Skeletal muscle tissue (tissue), 4 donors: ENCODE measurements around the gene MESD. TPM values are rescaled to one million over a fixed set of nuclear protein-coding genes. Genes with fewer than 3 reads are reported as not detected.

Source experiments
- H3K27ac ChIP-seq: one replicate; pipeline ENCODE4 v1.7.0; 2013; ENCODE audit warnings: mild to moderate bottlenecking, low read depth, low read length, inconsistent platforms
- H3K27me3 ChIP-seq, 3 donors: one replicate each; pipeline ENCODE4 v1.7.0; 2013; ENCODE audit warnings: low read length in 3 of 3; ENCODE audit not compliant: control insufficient read depth in 3 of 3, insufficient read depth in 3 of 3
- H3K36me3 ChIP-seq, 3 donors: one replicate each; pipeline ENCODE4 v1.7.0; 2013; ENCODE audit warnings: low read length in 3 of 3; ENCODE audit not compliant: control insufficient read depth in 3 of 3, insufficient read depth in 3 of 3
- H3K4me1 ChIP-seq, 3 donors: one replicate each; pipeline ENCODE4 v1.7.0; 2013; ENCODE audit warnings: low read length in 3 of 3, mild to moderate bottlenecking in 3 of 3; ENCODE audit not compliant: control insufficient read depth in 3 of 3, insufficient read depth in 3 of 3
- H3K4me3 ChIP-seq, 3 donors: one replicate each; pipeline ENCODE4 v1.7.0; 2013; ENCODE audit warnings: low read length in 3 of 3
- H3K9ac ChIP-seq, 3 donors: one replicate each; pipeline ENCODE4 v1.7.0; 2013; ENCODE audit warnings: low read length in 3 of 3, mild to moderate bottlenecking in 3 of 3, moderate library complexity in 2 of 3, low read depth in 1 of 3
- H3K9me3 ChIP-seq, 3 donors: one replicate each; pipeline ENCODE4 v1.7.0; 2013; ENCODE audit warnings: low read length in 3 of 3; ENCODE audit not compliant: control insufficient read depth in 3 of 3
- total RNA-seq: library from RNA; depleted of rRNA; stranded (reverse); fragments of >200 nt; gene quantifications from one replicate; pipeline ENCODE4 v1.2.3, GENCODE V29; 2014
- donor health status: Osteomylitis.

Gene MESD
- total RNA-seq, 1 donor from 2014 or later: 17.2 TPM

GRCh38 chr15:81002331-81003096 lies 12.9 kb upstream of the MESD start:
- peaks cover 0 to 2% (median 0%) of the 10 kb centered on the region in 3 donors for H3K36me3 ChIP-seq
- H3K4me1 ChIP-seq: peaks cover 8 to 13% (median 13%) of the 10 kb centered on the region in 3 donors
- H3K9ac ChIP-seq: peak overlapping the region in 1 of 3 donors; percentile 81

GRCh38 chr15:81002009-81002330 lies 12.4 kb upstream of the MESD start:
- H3K4me1 ChIP-seq: peaks cover 8 to 13% (median 13%) of the 10 kb centered on the region in 3 donors
- no peaks in the 10 kb centered on the region for H3K9me3 ChIP-seq
- peak overlapping the region; percentile 43 to 70 (median 58) for H3K4me3 ChIP-seq
- H3K9ac ChIP-seq: peak overlapping the region in 1 of 3 donors; percentile 81
- peaks cover 0 to 2% (median 0%) of the 10 kb centered on the region in 3 donors for H3K36me3 ChIP-seq
- peak overlapping the region; percentile 91 for H3K27ac ChIP-seq
- peaks cover 13 to 22% (median 20%) of the 10 kb centered on the region in 3 donors for H3K27me3 ChIP-seq

More at GRCh38 chr15:81002331-81003096, 12.9 kb upstream of the MESD start:
- H3K9me3 ChIP-seq: no peaks in the 10 kb centered on the region
- peak overlapping the region; percentile 43 to 70 (median 58) for H3K4me3 ChIP-seq
- H3K27ac ChIP-seq: peak overlapping the region; percentile 91
- peaks cover 13 to 22% (median 20%) of the 10 kb centered on the region in 3 donors for H3K27me3 ChIP-seq

GRCh38 chr15:81001152-81002008 lies 11.8 kb upstream of the MESD start:
- H3K4me1 ChIP-seq: peaks cover 8 to 13% (median 13%) of the 10 kb centered on the region in 3 donors
- peaks cover 13 to 22% (median 20%) of the 10 kb centered on the region in 3 donors for H3K27me3 ChIP-seq
- peaks cover 0 to 2% (median 0%) of the 10 kb centered on the region in 3 donors for H3K36me3 ChIP-seq
- peak overlapping the region; percentile 68 to 75 (median 70) for H3K4me3 ChIP-seq
- H3K9me3 ChIP-seq: no peaks in the 10 kb centered on the region
- peak overlapping the region; percentile 91 for H3K27ac ChIP-seq
- H3K9ac ChIP-seq: peak overlapping the region; percentile 71 to 81 (median 79)

GRCh38 chr15:81000624-81001151 lies 11.1 kb upstream of the MESD start, which contains the start of gene TLNRD1:
TLNRD1 (plus strand) TSS chr15:81000923; CDS start chr15:81002272, 1,349 bp downstream.
- H3K36me3 ChIP-seq: peaks cover 0 to 2% (median 0%) of the 10 kb centered on the region in 3 donors
- peak within 1 kb of the TSS; percentile 79 to 85 (median 81) for H3K9ac ChIP-seq
- H3K4me1 ChIP-seq: peaks cover 8 to 13% (median 13%) of the 10 kb centered on the region in 3 donors
- no peaks in the 10 kb centered on the region for H3K9me3 ChIP-seq
- peak within 1 kb of the TSS; percentile 68 to 75 (median 70) for H3K4me3 ChIP-seq
- peak within 1 kb of the TSS; percentile 91 for H3K27ac ChIP-seq
- peaks cover 13 to 22% (median 20%) of the 10 kb centered on the region in 3 donors for H3K27me3 ChIP-seq

DNA sequence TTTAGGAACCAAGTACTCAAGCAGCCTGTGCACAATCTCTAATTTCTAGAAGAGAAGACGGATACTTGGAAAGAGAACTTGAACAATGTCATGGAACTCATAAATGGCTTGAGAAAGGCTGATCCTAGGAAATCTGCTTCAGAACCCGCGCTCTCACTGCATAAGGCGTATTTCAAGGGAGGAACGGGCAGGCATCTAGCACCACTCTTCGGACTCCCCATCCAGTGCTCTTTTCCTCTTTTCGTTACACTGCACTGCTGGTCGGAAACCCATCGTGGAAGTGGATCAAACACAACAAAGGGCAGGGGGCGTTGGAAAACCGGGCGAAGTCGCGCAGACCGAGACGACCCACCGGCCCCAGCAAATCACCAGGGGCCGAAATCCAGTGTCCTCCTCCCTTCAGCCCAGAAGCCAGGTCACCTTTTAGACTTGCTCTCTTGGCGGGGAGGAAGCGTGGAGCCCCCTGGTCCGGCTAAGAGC lies 10.6 kb upstream of the MESD start:
- peaks cover 8 to 13% (median 13%) of the 10 kb centered on the region in 3 donors for H3K4me1 ChIP-seq
- peak overlapping the region; percentile 68 to 75 (median 70) for H3K4me3 ChIP-seq
- peaks cover 0 to 2% (median 0%) of the 10 kb centered on the region in 3 donors for H3K36me3 ChIP-seq
- no peaks in the 10 kb centered on the region for H3K9me3 ChIP-seq
- peak overlapping the region; percentile 91 for H3K27ac ChIP-seq
- peak overlapping the region; percentile 79 to 85 (median 81) for H3K9ac ChIP-seq
- H3K27me3 ChIP-seq: peaks cover 13 to 22% (median 20%) of the 10 kb centered on the region in 3 donors

DNA sequence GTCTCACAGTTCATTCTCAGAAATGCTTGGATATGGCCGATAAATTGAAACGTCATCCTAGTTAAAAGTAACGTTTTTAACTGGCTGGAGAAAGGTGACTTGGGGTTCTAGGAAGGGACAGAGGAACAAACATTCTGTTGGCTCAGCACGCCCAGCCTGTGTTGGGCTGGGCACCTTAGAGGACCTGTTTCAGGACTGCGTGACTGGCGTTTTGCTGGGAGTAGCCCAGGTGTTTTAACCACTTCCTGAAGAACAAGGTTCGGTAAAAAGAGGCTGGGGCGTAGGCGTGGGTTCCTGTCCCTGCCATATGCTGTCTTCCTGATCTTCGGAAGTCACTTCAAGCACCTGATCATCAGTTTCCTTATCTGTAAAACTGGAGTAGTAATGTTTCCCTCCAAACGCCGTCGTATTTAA lies 10.0 kb upstream of the MESD start:
- Histone ChIP-seq H3K27ac (no peak overlapping the region), H3K9me3 (no peaks in the 10 kb centered on the region), H3K4me1 (peaks cover 8 to 13% (median 13%) of the 10 kb centered on the region in 3 donors), H3K4me3 (peak overlapping the region in 2 of 3 donors; percentile 68 to 75), H3K9ac (peak overlapping the region in 1 of 3 donors; percentile 81), H3K27me3 (peaks cover 13 to 22% (median 20%) of the 10 kb centered on the region in 3 donors), H3K36me3 (peaks cover 0 to 2% (median 0%) of the 10 kb centered on the region in 3 donors)

DNA sequence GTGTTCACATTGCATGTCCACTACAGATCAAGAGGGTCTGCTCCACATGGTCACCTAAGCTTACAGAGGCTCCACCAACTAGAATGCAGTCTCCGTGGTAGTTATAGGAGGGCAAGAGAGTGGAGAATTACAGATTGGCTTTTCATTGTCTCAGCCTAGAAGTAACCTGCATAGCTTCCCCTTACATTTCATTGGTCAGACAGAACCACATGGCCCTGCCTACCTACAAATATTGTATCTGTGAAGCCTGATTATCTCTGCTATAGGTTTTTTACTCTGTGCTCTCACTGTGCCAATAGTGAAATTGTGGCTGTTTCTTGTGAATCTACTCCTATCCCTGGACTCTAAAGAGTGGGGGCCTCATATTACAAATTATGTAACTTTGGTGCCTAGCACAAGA lies 8.6 kb upstream of the MESD start:
- Histone ChIP-seq H3K27ac (no peak overlapping the region), H3K4me1 (peaks cover 8 to 13% (median 13%) of the 10 kb centered on the region in 3 donors), H3K36me3 (peaks cover 0 to 2% (median 0%) of the 10 kb centered on the region in 3 donors), H3K9me3 (no peaks in the 10 kb centered on the region), H3K4me3 (no peak overlapping the region), H3K27me3 (peaks cover 13 to 22% (median 18%) of the 10 kb centered on the region in 3 donors), H3K9ac (no peak overlapping the region)

DNA sequence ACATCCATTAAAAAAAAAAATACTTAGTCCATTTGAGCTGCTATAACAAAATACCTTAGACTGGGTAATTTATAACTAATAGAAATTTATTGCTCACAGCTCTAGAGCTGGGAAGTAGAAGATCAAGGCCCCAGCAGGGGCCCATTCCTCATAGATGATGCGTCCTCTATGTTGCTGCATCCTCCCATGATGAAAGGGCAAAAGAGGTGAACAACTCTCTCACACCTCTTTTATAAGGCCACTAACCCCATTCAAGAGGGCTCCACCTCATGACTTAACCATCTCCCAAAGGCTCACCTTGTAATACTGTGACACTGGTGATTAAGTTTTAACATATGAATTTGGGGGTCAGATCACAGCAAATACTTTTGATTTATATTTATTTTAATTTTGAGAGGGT lies 8.1 kb upstream of the MESD start:
- H3K4me3 ChIP-seq: no peak overlapping the region
- no peaks in the 10 kb centered on the region for H3K9me3 ChIP-seq
- peaks cover 9 to 17% (median 14%) of the 10 kb centered on the region in 3 donors for H3K27me3 ChIP-seq
- H3K9ac ChIP-seq: no peak overlapping the region
- H3K36me3 ChIP-seq: no peaks in the 10 kb centered on the region
- H3K27ac ChIP-seq: no peak overlapping the region
- peaks cover 5 to 10% (median 9%) of the 10 kb centered on the region in 3 donors for H3K4me1 ChIP-seq

GRCh38 chr15:80996247-80996646 lies 6.6 kb upstream of the MESD start:
- Histone ChIP-seq H3K9me3 (no peaks in the 10 kb centered on the region), H3K4me3 (no peak overlapping the region), H3K27ac (no peak overlapping the region), H3K9ac (no peak overlapping the region), H3K36me3 (no peaks in the 10 kb centered on the region), H3K4me1 (peaks cover 5 to 12% (median 9%) of the 10 kb centered on the region in 3 donors), H3K27me3 (peaks cover 0 to 7% (median 5%) of the 10 kb centered on the region in 3 donors)
